Renal pelvis (tissue), 4 donors: Measurements from ENCODE around the gene GPR107. TPM values are rescaled to one million over a fixed set of nuclear protein-coding genes. Genes with fewer than 3 reads are reported as not detected.

Experiments used
- DNase-seq: peaks from one replicate; pipeline ENCODE4 v3.0.0-alpha.2; 2013
- polyA plus RNA-seq, 3 donors: library from polyadenylated mRNA; unstranded; fragments of 120-200 nt; gene quantifications; one replicate each; pipeline ENCODE4 v1.2.1, GENCODE V29; 2013; ENCODE audit not compliant: insufficient read length in 3 of 3

GPR107 gene
- polyA plus RNA-seq, 3 donors = 53.3 to 58.7 (median 56.5) TPM

DNA sequence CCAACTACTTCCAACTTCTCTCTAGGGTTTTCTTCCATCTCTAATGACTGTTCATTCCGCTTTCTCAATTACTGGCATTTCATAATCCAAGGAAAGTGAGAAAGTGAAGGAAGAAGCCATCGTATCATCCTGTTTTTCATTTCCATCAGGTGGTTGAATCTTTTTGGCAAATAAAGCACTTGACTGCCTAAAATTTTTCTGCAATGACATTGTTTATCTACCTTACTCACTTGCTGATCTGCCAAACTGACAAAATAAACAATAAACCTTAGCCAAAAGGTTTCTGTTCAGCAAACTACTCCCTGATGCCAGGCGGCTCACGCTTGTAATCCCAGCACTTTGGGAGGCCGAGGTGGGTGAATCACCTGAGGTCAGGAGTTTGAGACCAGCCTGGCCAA is 29.1 kb upstream of the GPR107 start:
- DNase-seq = no peak

DNA sequence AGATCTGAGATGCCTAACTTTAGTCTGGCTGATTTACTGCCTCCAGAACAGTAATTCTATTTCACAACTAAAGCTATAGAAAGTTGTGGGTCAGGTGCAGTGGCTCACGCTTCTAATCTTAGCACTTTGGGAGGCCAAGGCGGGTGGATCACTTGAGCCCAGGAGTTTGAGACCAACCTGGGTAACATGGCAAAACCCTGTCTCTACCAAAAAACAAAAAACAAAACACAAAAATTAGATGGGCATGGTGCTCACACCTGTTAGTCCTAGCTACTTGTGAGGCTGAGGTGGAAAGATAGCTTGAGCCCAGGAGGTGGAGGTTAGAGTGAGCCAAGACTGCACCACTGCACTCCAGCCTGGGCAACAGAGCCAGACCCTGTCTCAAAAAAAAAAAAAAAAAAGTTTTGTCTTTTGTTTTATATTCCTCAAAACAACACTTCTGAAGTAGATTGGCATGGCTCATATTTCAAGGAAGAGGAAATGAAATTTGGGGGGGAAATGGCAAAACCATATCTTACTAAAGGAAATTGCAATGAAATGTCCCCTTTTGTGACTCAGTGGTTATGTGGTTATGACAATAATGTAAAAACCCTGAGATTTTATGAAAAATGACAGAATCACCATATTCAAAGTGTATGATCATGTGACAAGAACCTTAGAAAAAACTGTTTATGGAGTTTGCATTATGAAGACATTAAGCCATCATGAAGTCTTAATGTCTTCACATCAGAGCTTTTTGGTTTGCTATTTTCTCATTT is 26.9 kb upstream of the GPR107 start:
- DNase-seq = no peak

DNA sequence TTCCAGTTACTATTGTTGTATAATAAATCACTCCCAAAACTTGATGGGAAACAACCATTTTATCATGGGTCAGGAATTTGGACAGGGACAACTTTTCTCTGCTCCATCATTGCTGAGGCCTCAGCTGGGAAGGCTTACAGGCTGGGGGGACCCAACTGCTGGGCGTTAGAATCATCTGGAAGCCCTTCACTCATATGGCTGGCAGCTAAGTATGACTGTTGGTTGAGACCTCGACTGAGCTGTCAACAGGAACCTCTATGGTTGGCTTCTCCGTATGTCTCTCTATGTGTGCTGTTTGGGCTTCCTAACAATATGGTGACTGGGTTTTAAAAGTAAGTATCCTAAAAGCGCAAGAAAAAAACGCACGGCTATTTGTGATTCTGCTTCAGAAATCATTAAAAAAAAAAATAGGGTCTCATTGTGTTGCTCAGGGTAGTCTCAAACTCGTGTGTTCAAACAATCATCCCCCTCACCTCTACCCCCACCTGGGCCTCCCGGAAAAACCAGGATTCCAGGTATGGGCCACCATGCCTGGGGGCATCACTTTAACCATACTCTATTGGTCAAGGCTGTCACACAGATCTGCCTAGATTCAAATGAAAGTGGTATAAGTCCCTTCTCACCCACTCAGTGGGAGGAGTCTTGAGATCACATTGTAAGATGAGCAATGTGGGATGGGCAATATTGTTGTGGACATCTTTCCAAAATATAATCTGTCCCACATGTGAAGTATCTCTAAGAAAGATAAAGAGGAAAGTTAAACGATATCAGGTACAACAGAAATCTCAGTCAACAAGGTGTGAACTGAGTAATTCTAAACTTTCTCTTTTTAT is 26.0 kb upstream of the GPR107 start:
- no peak for DNase-seq

GRCh38 chr9:130028493-130029222 is 25.0 kb upstream of the GPR107 start:
- DNase-seq = no peak

DNA sequence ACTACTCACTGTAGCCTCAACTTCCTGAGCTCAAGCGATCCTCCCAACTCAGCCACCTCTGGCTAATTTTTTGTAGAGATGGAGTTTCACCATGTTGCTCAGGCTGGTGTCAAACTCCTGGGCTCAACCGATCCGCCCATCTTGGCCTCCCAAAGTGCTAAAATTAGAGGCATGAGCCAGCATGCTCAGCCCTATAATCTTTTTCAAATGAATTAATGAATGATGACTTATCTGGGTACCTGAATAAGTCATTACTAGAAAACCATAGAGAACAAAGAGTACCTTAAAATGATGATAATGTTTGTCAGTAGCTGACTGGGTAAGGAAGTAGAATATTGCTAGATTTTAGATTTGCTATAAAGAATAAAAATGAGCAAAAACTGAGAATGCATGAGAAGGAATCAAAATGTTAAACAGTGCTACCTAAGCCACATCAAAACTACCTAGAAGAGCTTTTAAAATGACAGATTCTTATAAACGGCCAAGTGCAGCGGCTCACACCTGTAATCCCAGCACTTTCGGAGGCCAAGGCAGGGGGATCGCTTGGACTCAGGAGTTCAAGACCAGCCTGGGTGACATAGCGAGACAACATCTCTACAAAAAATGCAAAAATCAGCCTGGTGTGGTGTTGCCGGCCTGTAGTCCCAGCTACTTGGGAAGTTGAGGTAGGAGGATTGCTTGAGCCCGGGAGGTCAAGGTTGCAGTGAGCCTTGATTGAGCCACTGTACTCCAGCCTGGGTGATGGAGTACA is 24.3 kb upstream of the GPR107 start:
- no peak for DNase-seq

GRCh38 chr9:130030651-130031127 is 23.0 kb upstream of the GPR107 start:
- no peak for DNase-seq

- DNase-seq = no peak
Observed at GRCh38 chr9:130034570-130034969, 19.1 kb upstream of the GPR107 start.

- DNase-seq = no peak
Observed at GRCh38 chr9:130036099-130036498, 17.6 kb upstream of the GPR107 start.

GRCh38 chr9:130039528-130040147 is 14.1 kb upstream of the GPR107 start:
- no peak for DNase-seq

DNA sequence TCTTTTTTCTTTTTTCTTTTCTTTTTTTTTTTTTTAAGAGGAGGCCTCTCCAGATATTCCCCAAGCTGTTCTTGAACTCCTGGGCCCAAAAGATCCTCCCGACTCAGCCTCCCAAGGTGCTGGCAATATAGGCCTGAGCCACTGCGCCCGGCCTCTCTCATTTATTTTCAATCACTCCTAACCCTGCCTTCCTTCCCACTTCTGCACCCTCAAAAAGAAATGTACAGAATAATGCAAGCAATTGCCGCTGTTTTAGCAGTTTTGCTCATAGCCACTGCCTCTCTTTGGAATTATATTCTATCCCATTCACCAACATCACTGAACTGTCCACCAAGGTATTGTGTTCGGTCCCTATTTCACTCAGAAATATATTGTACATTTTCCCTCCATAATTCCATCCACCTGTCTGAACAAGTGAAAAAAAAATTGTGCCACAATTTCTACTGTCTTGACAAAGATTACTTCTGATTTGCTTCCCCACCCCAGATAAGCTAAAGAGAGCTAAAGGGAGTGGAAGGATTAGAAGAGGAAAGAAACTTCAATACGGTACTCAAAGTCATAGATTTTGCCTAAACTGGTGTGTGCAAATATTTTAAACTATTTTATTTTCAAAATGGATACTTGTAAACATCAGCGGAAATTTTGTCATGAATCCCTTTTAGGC is 12.6 kb upstream of the GPR107 start:
- no peak for DNase-seq

GRCh38 chr9:130041648-130042405 is 11.9 kb upstream of the GPR107 start:
- DNase-seq = no peak

DNA sequence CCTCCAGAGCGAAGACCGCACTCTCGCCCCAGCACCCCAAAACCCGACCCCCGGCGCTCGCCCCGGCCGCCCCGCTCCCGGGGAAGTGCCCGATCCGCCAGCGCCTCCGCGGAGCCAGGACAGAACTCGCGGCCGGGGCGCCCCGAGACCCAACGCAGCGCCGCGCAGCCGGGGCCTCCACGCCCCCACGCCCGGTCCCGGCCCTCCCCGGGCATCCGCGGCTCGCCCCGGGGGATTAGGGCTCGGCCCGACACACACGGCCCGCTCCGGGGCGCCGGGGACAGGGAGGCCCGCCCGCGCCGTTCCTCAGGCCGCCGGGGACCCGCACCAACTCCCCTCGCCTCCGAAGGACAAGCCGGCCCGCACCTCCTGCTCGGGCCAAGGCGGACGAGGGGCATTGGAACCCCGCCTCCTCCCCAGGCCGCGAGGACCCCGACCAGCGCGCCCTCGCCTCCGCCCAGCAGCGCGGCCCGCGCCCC is 11.3 kb upstream of the GPR107 start:
- no peak for DNase-seq

DNA sequence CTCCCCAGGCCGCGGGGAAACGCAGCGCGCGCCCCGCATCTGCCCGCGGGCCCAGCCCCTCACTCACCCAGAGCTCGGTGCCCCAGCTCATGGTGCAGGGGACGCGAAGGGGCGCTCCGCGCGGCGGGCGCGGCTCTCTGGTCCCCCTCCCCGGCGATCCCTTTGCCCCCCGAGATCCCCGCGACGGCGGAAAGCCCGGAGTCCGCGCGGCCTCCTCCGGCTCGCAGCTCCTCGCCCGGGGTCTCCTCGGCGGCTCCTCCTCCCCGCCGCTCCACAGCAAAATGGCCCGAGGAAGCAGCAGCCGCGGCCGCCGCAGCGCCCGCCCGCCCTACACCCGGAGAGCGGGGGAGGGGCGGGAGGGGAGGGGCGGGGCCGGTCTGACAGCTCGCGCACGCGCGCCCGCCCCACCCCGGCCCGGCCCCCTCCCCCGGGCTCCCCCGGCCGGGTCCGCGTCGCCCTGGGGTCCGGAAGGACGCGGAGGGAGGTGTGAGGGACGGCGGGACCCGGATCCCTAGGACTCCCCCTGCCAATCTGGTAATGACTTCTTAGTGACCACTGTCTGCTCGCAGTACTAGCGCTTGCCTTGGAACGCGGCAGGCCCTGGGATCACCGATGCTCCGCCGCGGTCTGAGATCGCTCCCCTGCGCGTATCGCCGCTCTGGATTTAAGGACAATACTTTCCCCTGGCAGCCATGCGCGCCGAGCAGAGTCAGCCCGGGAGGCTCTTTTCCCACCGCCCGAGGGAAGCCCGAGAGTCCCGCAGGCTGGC is 10.6 kb upstream of the GPR107 start, which contains the start of gene FNBP1:
TSS of gene FNBP1 (minus strand) at position 305 of the 769 bp plus-strand sequence. CDS start at position 91, 214 bp downstream.
- peak; percentile 82 for DNase-seq

- peak; percentile 33 for DNase-seq
Observed at GRCh38 chr9:130043654-130044623, 9.8 kb upstream of the GPR107 start.

GRCh38 chr9:130045725-130046450 is 7.8 kb upstream of the GPR107 start:
- DNase-seq = no peak

- no peak for DNase-seq
Observed at GRCh38 chr9:130049431-130050210, 4.1 kb upstream of the GPR107 start.
